ENCODE data around the gene SEC14L6.

The SEC14L6 gene

GRCh38 chr22:30491381-30491780 is 55.2 kb downstream of the SEC14L6 start:
- no peak for DNase-seq

- DNase-seq: no peak
Measured at GRCh38 chr22:30490399-30490798, 56.1 kb downstream of the SEC14L6 start.

- DNase-seq: no peak
Measured at GRCh38 chr22:30488121-30488520, 58.4 kb downstream of the SEC14L6 start.

GRCh38 chr22:30486661-30487115 is 59.9 kb downstream of the SEC14L6 start:
- no peak for DNase-seq

GRCh38 chr22:30486118-30486517 is 60.4 kb downstream of the SEC14L6 start:
- DNase-seq: no peak

- DNase-seq: peak; percentile 69
Measured at GRCh38 chr22:30485362-30485988, 61.1 kb downstream of the SEC14L6 start.

GRCh38 chr22:30483169-30483568 is 63.4 kb downstream of the SEC14L6 start:
- no peak for DNase-seq

- no peak for DNase-seq
Measured at GRCh38 chr22:30481711-30482110, 64.8 kb downstream of the SEC14L6 start.

GRCh38 chr22:30479981-30480380 is 66.6 kb downstream of the SEC14L6 start:
- DNase-seq: no peak

- DNase-seq: no peak
Measured at GRCh38 chr22:30474683-30475424, 71.7 kb downstream of the SEC14L6 start.

- DNase-seq: no peak
Measured at GRCh38 chr22:30474121-30474520, 72.4 kb downstream of the SEC14L6 start.

- DNase-seq: no peak
Measured at GRCh38 chr22:30472994-30473720, 73.4 kb downstream of the SEC14L6 start.

Measured in midbrain (tissue), 1 donor.